GM19324 (cell line): Measurements from ENCODE around the gene CINP.
"Not testable (repeated sequence)": the region's sequence is repeated elsewhere in the genome, so short reads cannot be mapped to it uniquely, and the experiment has no call there.

ENCODE experiments used
- ATAC-seq: cut with Tn5 transposase; IDR thresholded peaks from one replicate; pipeline ENCODE4 v1.9.1; 2021; ENCODE audit warnings: mild to moderate bottlenecking, moderate library complexity; ENCODE audit not compliant: unreplicated experiment, low FRiP score

Gene CINP

DNA sequence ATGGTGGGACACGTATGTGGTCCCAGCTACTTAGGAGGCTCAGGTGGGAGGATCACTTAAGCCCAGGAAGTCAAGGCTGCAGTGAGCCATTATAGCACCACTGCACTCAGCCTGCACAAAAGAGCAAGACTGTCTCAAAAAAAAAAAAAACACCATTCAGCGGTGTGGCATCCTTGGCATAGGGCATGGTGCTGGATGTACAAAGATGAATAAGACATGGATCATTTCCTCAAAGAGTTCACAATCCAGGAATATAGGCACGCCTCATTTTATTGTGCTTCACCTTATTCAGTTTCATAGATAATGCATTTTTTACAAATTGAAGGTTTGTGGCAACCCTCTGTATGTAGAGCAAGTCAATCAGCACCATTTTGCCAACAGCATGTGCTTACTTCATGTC lies 6.4 kb downstream of the CINP start:
- ATAC-seq: no peak

DNA sequence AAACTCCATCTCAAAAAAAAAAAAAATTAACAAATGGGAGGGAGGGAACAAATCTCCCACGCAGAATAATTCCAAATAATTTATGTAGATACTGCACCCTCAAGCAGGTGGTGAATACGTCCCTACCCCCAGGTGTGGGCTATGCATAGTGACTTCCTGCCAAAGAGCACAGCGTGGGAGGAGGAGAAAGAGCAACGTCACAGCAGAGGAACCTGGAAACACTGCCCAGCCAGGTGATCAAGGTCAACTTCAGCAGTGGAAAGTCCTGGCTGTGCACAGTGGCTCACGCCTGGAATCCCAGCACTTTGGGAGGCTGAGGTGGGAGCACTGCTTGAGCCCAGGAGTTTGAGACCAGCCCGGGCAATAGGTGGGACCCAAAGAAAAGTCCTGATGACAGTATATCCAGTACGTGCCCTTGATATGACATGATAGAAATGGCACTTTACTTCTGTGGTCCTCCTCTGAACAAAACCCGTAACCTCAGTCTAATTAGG lies 9.5 kb downstream of the CINP start:
- no peak for ATAC-seq

DNA sequence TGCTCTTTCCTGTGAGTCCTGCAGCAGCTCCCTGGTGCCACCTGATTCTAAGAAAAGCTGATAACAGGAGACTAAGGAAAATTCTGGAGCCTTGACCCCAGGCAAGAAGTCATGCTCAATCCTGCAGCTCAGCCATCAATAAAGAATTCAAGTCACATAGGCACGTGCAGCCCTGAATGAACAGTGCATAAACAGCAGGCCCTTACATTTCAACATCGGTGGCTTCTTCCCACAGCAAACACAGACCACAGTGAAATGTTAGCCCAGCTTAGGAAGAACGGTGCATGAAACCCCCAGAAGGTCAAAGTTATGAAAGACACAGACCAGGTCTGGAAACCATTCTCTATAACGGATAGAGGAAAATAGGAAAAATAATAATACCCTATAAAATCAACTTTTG lies 10.5 kb downstream of the CINP start:
- ATAC-seq: no peak

DNA sequence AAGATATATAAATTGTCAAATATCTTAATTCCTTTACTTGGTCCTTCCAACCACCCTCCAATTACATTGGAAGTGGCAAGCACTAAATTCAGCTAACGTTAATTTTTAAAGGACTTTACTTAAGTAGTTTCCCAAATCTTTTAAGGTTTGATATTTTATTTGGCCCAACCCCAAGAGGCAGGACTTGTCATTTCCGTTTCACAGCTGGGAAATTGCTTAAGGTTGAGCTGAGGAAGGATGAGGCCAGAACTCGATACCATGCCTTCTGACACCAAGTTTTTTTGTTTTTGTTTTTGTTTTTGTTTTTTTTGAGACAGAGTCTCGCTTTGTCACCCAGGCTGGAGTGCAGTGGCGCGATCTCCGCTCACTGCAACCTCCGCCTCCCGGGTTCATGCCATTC lies 11.1 kb downstream of the CINP start:
- ATAC-seq: not testable (repeated sequence)

DNA sequence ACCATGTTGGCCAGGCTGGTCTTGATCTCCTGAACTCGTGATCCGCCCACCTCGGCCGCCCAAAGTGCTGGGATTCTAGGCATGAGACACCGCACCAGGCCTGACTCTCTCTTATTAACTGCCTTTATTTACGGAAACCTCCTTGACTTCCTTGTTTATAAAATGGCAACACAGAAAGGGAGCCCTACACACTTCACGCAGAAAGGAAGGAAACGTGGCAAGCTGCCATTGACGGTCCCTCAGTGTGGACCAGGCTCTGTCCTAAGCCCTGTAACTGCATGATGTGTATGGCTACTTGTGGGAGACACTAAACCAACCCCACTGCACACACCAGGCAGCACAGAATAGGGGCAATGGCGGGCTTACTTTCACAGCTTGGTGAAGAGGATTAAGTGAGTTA lies 11.7 kb downstream of the CINP start:
- no peak for ATAC-seq

DNA sequence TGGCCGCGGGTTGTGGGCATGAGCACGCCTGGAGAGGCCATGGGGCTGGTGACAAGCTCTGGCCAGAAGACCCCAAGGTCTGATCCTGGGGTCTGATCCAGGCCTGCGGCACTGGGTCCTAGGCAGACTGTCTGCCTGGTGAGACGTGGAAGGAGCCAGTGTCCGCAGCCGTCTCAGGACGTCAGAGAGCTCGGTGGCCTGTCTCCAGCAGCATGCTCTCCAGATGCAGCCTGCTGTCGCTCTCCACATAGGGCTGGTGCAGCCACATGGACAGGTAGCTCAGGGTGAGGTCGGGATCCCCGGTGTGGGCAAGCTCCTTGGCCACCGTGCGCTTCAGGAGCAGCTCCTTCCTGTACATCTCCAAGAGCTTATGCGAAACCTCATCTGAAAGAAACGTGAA lies 14.3 kb downstream of the CINP start:
- ATAC-seq: no peak

DNA sequence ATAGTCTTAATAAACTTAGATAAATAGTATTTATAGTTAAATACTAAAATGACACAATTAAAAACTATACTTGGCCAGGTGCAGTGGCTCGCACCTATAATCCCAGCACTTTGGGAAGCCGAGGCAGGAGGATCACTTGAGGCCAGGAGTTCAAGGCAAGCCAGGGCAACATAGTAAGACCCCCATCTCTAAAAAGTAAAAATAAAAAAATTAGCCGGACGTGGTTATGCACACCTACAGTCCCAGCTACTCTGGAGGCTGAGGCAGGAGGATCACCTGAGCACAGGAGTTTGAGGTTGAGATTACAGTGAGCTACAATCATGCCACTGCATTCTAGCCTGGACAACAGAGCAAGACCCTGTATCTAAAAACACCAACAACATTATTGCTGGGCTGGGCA lies 16.0 kb downstream of the CINP start:
- no peak for ATAC-seq

DNA sequence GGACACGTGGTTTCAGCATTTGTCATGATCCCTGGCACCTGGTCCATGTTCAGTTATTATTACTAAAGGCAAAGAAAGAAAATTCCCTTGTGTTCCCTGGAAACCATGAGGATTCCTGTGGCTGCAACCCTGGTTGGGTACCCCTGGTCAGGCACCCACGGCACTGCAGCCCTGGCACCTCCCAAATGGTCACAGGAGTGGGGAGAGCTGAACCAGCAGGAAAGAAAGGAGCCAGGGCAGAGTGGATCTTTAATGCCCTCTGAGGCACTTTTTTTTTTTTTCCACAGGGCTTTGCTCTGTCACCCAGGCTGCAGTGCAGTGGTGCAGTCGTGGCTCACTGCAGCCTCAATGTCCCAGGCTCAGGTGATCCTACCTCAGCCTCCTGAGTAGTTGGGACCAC lies 17.5 kb downstream of the CINP start:
- ATAC-seq: no peak

DNA sequence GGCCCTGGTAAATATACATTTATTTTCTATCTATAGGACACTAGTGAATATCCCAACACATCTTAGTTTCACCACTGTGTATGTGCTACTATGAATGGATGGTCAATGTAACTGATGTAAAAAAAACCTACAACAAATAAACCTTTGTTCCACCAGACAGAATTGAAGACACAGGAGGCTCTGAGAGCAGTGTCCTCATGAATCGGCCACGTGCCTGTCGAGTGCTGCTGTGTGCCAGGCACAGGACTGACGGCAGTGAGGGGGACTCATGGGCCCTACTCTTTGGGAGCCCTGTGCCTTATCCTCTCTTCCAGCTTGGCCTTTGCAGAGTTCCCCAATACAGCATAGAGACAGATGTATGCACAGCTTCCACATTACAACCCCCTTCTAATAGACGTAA lies 18.2 kb downstream of the CINP start:
- no peak for ATAC-seq

DNA sequence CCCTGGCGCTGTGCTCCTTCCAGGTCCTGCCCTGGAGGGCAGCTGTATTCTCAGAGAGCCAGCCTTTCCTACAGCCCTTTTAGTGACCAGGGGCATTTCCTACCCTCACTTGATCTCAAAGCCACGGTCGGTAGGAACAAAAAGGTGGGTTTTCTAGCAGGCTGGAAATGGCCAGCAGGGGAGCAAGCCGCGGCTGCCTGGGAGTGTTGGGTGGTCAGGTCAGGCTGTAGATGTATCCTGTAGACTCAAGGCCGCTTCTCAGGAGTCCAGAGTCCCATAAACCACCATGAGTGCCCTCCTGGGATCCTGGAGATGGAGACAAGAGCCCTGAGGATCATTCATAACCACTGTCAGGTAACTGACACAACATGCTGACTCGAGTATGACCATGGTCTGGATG lies 18.6 kb downstream of the CINP start:
- no peak for ATAC-seq

DNA sequence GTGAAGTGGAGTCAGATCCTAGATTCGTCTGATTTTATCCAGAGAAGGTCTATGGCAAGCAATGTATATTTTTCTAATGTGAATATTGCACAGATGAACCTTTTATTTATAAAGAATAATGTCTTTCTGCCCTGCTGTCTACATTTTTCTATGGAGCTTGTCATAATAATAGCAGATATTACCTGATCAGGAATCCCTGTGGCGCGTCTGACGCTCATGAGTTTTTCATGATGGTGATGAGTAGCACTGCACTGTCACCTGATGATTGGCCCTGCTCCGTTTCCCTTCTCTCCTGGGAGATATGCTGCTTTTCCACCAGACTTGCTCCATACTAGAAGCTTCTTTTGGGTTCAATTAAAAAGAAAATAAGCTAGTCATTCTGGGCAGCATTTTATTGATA lies 20.5 kb downstream of the CINP start:
- ATAC-seq: no peak

DNA sequence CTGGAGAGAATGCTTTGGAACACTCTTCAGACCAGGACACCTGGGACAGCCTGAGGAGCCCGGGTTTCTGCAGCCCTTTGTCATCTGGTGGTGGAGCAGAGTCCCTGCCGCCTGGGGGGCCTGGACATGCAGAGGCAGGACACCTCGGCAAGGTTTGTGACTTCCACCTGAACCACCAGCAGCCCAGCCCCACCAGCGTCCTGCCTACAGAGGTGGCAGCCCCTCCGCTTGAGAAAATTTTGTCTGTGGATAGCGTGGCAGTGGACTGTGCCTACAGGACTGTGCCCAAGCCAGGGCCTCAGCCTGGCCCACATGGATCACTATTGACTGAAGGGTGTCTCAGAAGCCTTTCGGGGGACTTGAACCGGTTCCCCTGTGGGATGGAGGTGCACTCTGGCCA lies 21.1 kb downstream of the CINP start:
- ATAC-seq: no peak

DNA sequence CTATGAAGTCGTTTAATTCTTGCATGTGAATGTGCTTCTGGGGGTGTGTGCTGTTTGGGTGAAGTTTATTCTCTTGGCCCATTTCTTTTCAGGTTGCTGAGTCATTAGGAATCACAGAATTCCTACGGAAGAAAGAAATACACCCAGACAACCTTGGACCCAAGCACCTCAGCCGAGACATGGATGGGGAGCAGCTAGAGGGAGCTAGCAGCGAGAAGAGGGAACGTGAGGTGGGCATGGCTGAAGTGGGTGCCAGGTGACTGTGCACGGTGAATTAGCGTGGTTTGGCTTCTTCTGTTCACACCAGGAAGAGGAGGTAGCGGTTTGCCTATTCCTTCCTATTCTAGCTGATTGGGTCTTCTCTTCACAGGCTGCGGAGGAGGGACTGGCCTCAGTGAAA lies 24.0 kb downstream of the CINP start:
- ATAC-seq: no peak

DNA sequence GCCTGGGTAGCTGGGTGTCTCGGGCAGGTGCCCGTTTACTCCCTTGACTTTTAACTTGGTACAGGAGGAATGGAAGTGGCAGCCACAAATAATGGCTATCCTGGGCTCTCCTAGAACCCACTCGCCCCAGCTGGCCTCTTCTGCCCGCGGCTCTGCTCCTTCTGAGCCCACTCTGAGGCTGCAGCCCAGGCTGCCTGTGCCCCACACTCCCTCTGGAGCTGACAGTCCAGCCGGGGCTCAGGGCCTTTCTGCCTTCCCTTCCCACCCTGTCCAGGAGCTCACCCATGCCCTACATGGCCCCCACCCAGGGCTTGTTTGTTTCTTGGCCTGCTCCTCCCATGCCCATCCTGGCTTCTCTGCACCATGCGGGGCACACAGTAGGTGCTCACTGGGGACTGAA lies 27.5 kb downstream of the CINP start:
- no peak for ATAC-seq

DNA sequence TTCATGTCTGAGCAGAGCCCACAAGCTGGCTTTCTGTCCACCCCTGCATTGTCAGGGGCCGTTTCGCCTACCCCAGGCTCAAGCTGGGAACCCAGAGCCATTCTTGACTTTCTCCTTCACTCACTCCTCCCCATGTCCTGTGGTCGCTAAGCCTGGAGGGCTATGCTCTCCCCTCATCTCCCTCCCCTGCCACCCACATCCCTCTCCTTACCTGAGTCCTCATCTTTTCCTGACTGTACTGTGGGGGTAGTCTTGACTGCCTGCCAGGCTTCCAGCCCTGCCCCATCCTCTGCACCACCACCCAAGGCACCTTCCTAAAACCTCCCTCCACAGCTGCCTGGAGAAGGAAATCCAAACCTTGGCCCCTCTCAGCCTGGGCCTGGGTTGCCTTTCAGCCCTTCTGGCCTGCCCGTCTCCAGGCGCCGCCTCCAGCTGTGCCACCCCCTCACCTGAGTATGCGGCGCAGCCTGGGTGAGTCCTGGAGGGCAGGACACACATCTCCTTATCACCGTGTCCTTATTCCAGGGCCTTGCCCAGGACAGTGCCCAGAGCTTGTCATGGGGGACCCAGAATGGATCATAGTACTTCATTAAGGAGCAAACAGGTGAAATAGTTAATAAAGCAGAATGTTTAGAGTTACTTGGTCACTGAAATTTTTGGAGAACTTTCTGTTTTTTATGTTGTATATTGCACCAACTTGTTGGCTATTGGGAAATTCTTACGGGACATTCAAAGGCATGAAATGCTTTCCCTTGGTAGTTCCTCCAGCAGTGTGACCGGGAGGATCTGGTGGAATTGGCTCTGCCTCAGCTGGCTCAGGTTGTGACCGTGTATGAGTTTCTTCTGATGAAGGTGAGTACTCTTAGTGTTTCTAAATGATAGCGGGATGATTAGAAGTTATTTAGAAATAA lies 28.6 kb downstream of the CINP start:
- no peak for ATAC-seq

DNA sequence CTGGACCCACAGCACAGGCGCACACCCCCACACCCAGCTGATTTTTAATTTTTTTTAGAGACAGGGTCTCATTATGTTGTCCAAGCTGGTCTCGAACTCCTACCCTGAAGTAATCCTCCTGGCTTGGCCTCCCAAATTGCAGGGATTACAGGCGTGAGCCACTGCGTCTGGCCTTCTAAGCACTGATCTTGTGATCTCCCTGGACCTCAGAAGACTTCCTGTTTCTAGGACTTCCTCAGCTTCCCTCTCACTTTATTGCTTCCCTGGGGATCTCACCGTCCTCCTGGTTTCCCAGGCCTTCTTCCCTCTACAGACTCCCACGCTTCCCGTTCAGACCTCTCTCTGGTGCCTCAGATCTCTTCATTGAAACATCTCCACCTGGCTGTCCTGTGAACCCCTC lies 29.3 kb downstream of the CINP start:
- ATAC-seq: no peak

DNA sequence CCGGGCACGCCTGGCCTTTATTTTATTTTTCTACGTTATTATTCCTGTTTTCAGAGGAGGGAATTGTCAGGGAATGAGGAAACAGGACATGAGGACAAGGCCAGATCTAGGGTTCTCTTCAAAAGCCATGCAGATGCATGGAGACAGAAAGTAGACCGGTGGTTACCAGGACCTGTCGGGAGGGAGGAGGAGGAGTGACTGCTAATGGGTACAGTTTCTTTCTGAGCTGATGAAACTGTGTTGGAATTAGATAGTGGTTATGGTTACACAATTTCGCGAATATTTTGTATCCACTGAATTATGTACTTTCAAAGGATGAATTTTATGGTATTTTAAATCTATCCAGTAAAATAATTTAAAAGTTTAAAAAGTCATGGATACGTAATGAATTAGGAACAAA lies 31.9 kb downstream of the CINP start:
- ATAC-seq: no peak

DNA sequence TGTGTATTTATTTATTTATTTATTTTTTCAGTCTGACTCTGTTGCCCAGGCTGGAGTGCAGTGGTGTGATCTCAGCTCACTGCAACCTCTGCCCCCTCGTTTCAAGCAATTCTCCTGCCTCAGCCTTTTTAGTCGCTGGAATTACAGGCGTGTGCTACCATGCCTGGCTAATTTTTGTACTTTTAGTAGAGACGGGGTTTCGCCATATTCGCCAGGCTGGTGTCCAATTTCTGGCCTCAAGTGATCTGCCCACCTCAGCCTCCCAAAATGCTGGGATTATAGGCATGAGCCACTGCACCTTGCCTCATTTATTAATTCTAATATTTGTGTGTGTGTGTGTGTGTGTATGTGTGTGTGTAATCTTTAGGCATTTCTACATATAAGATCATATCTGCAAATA lies 33.3 kb downstream of the CINP start:
- ATAC-seq: not testable (repeated sequence)

DNA sequence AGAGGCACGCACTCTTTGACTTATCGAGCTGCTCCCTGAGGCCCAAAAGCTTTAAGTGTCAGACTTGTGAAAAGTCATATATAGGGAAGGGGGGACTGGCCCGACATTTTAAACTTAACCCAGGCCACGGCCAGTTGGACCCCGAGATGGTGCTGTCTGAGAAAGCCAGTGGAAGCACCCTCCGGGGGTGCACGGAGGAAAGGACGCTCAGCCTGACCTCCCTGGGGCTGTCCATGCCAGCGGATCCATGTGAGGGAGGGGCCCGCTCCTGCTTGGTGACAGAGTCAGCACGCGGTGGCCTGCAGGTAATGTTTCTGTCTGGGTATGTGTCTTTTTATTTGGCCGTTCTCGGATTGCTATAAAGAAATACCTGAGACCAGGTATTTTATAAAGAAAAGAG lies 36.1 kb downstream of the CINP start:
- ATAC-seq: no peak

DNA sequence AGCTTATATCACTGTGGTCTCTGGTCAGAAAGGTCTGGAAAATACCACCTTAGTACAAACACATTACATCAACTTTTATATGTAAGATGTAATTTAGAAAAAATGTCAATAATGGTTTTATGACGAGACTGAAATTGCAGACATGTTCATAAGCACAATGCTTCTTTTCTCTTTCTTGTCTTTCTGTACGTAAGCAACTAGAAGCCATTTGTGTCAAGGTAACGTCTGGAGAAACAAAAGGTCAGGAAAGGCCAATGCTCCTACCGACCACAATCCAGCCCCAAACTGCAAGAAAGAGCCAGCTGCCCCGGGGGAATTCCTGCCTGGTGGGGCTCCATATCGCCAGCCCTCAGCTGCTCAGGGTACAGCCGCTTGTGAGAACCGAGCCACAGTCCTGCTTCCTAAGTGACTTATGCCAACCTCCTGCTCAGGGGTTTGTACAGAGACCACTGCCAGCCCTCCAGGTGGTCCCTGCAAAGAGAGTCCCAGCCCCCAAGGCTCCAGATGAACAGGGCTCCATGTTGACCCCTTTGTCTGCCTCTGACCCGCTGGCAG lies 36.8 kb downstream of the CINP start:
- no peak for ATAC-seq

DNA sequence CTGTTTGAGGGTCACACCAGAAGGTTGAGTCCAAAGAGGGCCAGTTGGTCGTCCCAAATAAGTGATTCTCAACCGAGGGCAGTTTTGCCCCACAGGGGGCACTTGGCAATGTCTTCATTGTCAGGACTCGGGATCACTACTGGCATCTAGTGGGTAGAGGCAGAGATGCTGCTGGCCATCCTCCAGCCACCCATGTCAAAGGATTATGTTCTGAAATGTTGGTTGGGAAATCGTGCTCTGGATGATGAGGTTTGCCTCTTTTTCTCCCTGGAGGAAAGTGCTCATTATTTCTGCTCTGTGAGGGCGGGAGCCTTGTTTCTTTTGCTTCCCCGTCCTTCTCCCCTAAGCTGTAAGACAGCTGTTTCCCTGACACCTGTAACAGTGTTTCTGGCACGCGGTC lies 39.6 kb downstream of the CINP start:
- no peak for ATAC-seq
